H9 (cell line): ENCODE data around the gene CROCC. TPM values are rescaled to one million over a fixed set of nuclear protein-coding genes. Genes with fewer than 3 reads are reported as not detected.
A peak's percentile ranks its signal among the peaks of the same experiment; 100 is the strongest.
"Not testable (repeated sequence)": the region's sequence is repeated elsewhere in the genome, so short reads cannot be mapped to it uniquely, and the experiment has no call there.

Experiments
- DNase-seq: peaks from one replicate; pipeline ENCODE4 v3.0.0-alpha.2; 2017
- H2AFZ ChIP-seq: one replicate; pipeline ENCODE4 v1.6.1; 2013; ENCODE audit warnings: mild to moderate bottlenecking, low read length, control low read depth, moderate library complexity
- H2AK5ac ChIP-seq: 2 replicates; pipeline ENCODE4 v1.6.1; 2013; ENCODE audit warnings: low read length, control low read depth, mixed read lengths; ENCODE audit not compliant: insufficient read length
- H2BK120ac ChIP-seq: one replicate; pipeline ENCODE4 v1.6.1; 2013; ENCODE audit warnings: low read depth, mild to moderate bottlenecking, low read length, control low read depth, inconsistent platforms; ENCODE audit not compliant: poor library complexity, severe bottlenecking
- H2BK12ac ChIP-seq: 2 replicates; pipeline ENCODE4 v1.6.1; 2013; ENCODE audit warnings: low read length, control low read depth, mixed read lengths, low read depth; ENCODE audit not compliant: insufficient read length
- H2BK15ac ChIP-seq: 2 replicates; pipeline ENCODE4 v1.6.1; 2013; ENCODE audit warnings: low read depth, low read length, control low read depth
- H2BK20ac ChIP-seq: one replicate; pipeline ENCODE4 v1.6.1; 2013; ENCODE audit warnings: low read depth, mild to moderate bottlenecking, low read length, control low read depth, inconsistent platforms; ENCODE audit not compliant: poor library complexity, severe bottlenecking
- H2BK5ac ChIP-seq: 2 replicates; pipeline ENCODE4 v1.6.1; 2013; ENCODE audit warnings: low read length, control low read depth, mixed read lengths; ENCODE audit not compliant: insufficient read length
- H3K14ac ChIP-seq: 2 replicates; pipeline ENCODE4 v1.6.1; 2013; ENCODE audit warnings: low read length, control low read depth; ENCODE audit not compliant: insufficient read depth
- H3K18ac ChIP-seq: 2 replicates; pipeline ENCODE4 v1.6.1; 2013; ENCODE audit warnings: low read depth, mild to moderate bottlenecking, mixed read lengths, low read length, control low read depth; ENCODE audit not compliant: insufficient read length
- H3K23ac ChIP-seq: 2 replicates; pipeline ENCODE4 v1.6.1; 2013; ENCODE audit warnings: low read length, control low read depth, mixed read lengths, low read depth; ENCODE audit not compliant: insufficient read length
- H3K23me2 ChIP-seq: 2 replicates; pipeline ENCODE4 v1.6.1; 2013; ENCODE audit warnings: low read depth, mild to moderate bottlenecking, mixed read lengths, low read length, control low read depth; ENCODE audit not compliant: insufficient read length, poor library complexity, severe bottlenecking
- H3K27ac ChIP-seq: 2 replicates; pipeline ENCODE4 v1.5.1; 2013; ENCODE audit warnings: low read length, control low read depth, mixed read lengths, low read depth; ENCODE audit not compliant: insufficient read length
- H3K27me3 ChIP-seq: 2 replicates; pipeline ENCODE4 v1.6.1; 2013; ENCODE audit warnings: low read length, control low read depth, inconsistent platforms; ENCODE audit not compliant: insufficient read depth
- H3K4ac ChIP-seq: 2 replicates; pipeline ENCODE4 v1.6.1; 2013; ENCODE audit warnings: low read depth, mild to moderate bottlenecking, control low read depth, inconsistent platforms, low read length, moderate library complexity
- H3K4me1 ChIP-seq: 2 replicates; pipeline ENCODE4 v1.6.1; 2013; ENCODE audit warnings: low read length, control low read depth, inconsistent platforms; ENCODE audit not compliant: insufficient read depth
- H3K4me2 ChIP-seq: 2 replicates; pipeline ENCODE4 v1.6.1; 2013; ENCODE audit warnings: low read length, control low read depth, mixed read lengths; ENCODE audit not compliant: insufficient read length, insufficient read depth
- H3K56ac ChIP-seq: 2 replicates; pipeline ENCODE4 v1.6.1; 2013; ENCODE audit warnings: low read depth, mild to moderate bottlenecking, mixed read lengths, low read length, control low read depth; ENCODE audit not compliant: insufficient read length
- H3K79me1 ChIP-seq: 2 replicates; pipeline ENCODE4 v1.6.1; 2013; ENCODE audit warnings: low read depth, mild to moderate bottlenecking, moderate library complexity, low read length, control low read depth, inconsistent platforms; ENCODE audit not compliant: insufficient read depth, poor library complexity, severe bottlenecking
- H3K79me2 ChIP-seq: 2 replicates; pipeline ENCODE4 v1.6.1; 2013; ENCODE audit warnings: low read length, control low read depth, inconsistent platforms; ENCODE audit not compliant: insufficient read depth
- H3K9ac ChIP-seq: 2 replicates; pipeline ENCODE4 v1.6.1; 2013; ENCODE audit warnings: low read length, control low read depth, mixed read lengths; ENCODE audit not compliant: insufficient read length; ENCODE audit errors: extremely low read depth
- H3K9me3 ChIP-seq: one replicate; pipeline ENCODE4 v1.6.1; 2013; ENCODE audit warnings: low read depth, low read length, inconsistent platforms; ENCODE audit not compliant: control insufficient read depth
- H3T11ph ChIP-seq: one replicate; pipeline ENCODE4 v1.6.1; 2013; ENCODE audit warnings: mild to moderate bottlenecking, low read length, control low read depth, inconsistent platforms
- H4K20me1 ChIP-seq: one replicate; pipeline ENCODE4 v1.6.1; 2013; ENCODE audit not compliant: control insufficient read depth, insufficient read length, insufficient read depth
- H4K5ac ChIP-seq: 2 replicates; pipeline ENCODE4 v1.6.1; 2013; ENCODE audit warnings: low read depth, mild to moderate bottlenecking, mixed read lengths, low read length, control low read depth; ENCODE audit not compliant: insufficient read length
- H4K8ac ChIP-seq: replicated peaks from 2 replicates; pipeline ENCODE4 v1.6.1; 2013; ENCODE audit warnings: low read length, control low read depth, mixed read lengths, low read depth; ENCODE audit not compliant: insufficient read length
- H4K91ac ChIP-seq: 2 replicates; pipeline ENCODE4 v1.6.1; 2013; ENCODE audit warnings: low read depth, mild to moderate bottlenecking, moderate library complexity, mixed read lengths, low read length, control low read depth; ENCODE audit not compliant: insufficient read length
- H3K27ac Mint-ChIP-seq, 3 experiments: 2 replicates in 2 of 3; 3 replicates in 1 of 3; pipeline ENCODE4 v1.8.0; 2020 to 2021; ENCODE audit warnings: mixed read lengths in 3 of 3, mild to moderate bottlenecking in 1 of 3, moderate library complexity in 1 of 3
- H3K27me3 Mint-ChIP-seq: 2 replicates; pipeline ENCODE4 v1.8.0; 2021; ENCODE audit warnings: low read depth, mild to moderate bottlenecking, moderate library complexity, mixed read lengths
- H3K36me3 Mint-ChIP-seq, 3 experiments: 2 replicates in 2 of 3; 3 replicates in 1 of 3; pipeline ENCODE4 v1.8.0; 2020 to 2021; ENCODE audit warnings: low read depth in 3 of 3, mixed read lengths in 3 of 3; ENCODE audit not compliant: insufficient read depth in 1 of 3
- H3K4me1 Mint-ChIP-seq, 2 experiments: 2 replicates each; pipeline ENCODE4 v1.8.0; 2020; ENCODE audit warnings: mixed read lengths in 2 of 2
- H3K4me3 Mint-ChIP-seq, 2 experiments: 2 replicates in 1 of 2; 3 replicates in 1 of 2; pipeline ENCODE4 v1.8.0; 2020 to 2021; ENCODE audit warnings: mild to moderate bottlenecking in 2 of 2, mixed read lengths in 2 of 2, moderate library complexity in 1 of 2
- H3K9me3 Mint-ChIP-seq, 2 experiments: 2 replicates in 1 of 2; 3 replicates in 1 of 2; pipeline ENCODE4 v1.8.0; 2020; ENCODE audit warnings: mild to moderate bottlenecking in 2 of 2, mixed read lengths in 2 of 2, moderate library complexity in 1 of 2
- WGBS: extraction: QIAGEN DNeasy Blood & Tissue Kit; methylation state at CpG from one replicate; pipeline ENCODE4 v1.1.7; 2013; ENCODE audit warnings: missing lambda C conversion rate, low lambda C conversion rate, mixed read lengths; ENCODE audit not compliant: insufficient read length; ENCODE audit errors: extremely low coverage; 5-methylcytosine and 5-hydroxymethylcytosine counted together
- total RNA-seq: library from RNA; stranded (reverse); gene quantifications from 2 replicates; pipeline ENCODE4 v1.2.1, GENCODE V29; 2021

Gene CROCC
- total RNA-seq, 1 experiment from 2014 or later, result 40.7 TPM

- H3K4ac ChIP-seq, H3K14ac ChIP-seq, H3K27me3 ChIP-seq, H2BK15ac ChIP-seq, H2AFZ ChIP-seq, H2BK12ac ChIP-seq, H4K91ac ChIP-seq, H2BK120ac ChIP-seq, H3K79me1 ChIP-seq, H3K79me2 ChIP-seq, H3K18ac ChIP-seq, H3K23me2 ChIP-seq, H3K9me3 Mint-ChIP-seq, H2BK5ac ChIP-seq, H4K8ac ChIP-seq, H4K5ac ChIP-seq, H3K27me3 Mint-ChIP-seq, H4K20me1 ChIP-seq, H3K56ac ChIP-seq, H3T11ph ChIP-seq, H3K4me3 Mint-ChIP-seq, H3K27ac ChIP-seq, H3K4me1 ChIP-seq, H3K4me2 ChIP-seq, H2BK20ac ChIP-seq, H3K9me3 ChIP-seq, DNase-seq, H3K23ac ChIP-seq, H3K9ac ChIP-seq, H2AK5ac ChIP-seq, H3K4me1 Mint-ChIP-seq: not testable (repeated sequence)
- Mint-ChIP-seq H3K36me3 (peaks cover 17 to 43% (median 30%) of the 10 kb centered on the region in 3 experiments), H3K27ac (peak overlapping the region in 1 of 3 experiments; percentile 34; a peak in 1 of 7 replicates)
- no CpG with 5 or more reads among the region's 13 CpGs for WGBS
Observed at GRCh38 chr1:16946185-16946584, 24.5 kb downstream of the CROCC start.
